HEK293 (cell line): ENCODE measurements around the gene BST1.

Experiments
- CTCF ChIA-PET: fragments of 350-600 bp; formaldehyde crosslinking; extraction: SDS; loops from one replicate; lab custom pipeline; 2021; ENCODE audit warnings: antibody characterized with exemption; lab: Yijun Ruan, JAX
- POLR2A ChIA-PET: fragments of 300-600 bp; formaldehyde crosslinking; extraction: SDS; loops from one replicate; lab custom pipeline; 2020; ENCODE audit warnings: antibody characterized with exemption, inconsistent platforms; lab: Yijun Ruan, JAX
- H3K27ac ChIP-seq: fragments of 200-500 bp; sonication (Bioruptor generic); 2 replicates; pipeline ENCODE4 v1.5.1; 2014; ENCODE audit warnings: low read depth, low read length, control low read depth, inconsistent platforms; ENCODE audit errors: extremely low read depth
- H3K36me3 ChIP-seq, 2 experiments: fragments of 200-500 bp in 1 of 2; sonication (Bioruptor generic) in 1 of 2; 1 replicate in 1 of 2; 2 replicates in 1 of 2; pipeline ENCODE4 v1.5.1; 2014 to 2017; ENCODE audit warnings: inconsistent platforms in 2 of 2, low read length in 2 of 2; ENCODE audit not compliant: control insufficient read depth in 2 of 2, insufficient read depth in 1 of 2
- H3K4me1 ChIP-seq: fragments of 200-500 bp; sonication (Bioruptor generic); 2 replicates; pipeline ENCODE4 v1.5.1; 2014; ENCODE audit warnings: mild to moderate bottlenecking, low read length, inconsistent platforms; ENCODE audit not compliant: control insufficient read depth, insufficient read depth
- H3K4me3 ChIP-seq: 2 replicates; pipeline ENCODE4 v1.5.1; 2011; ENCODE audit warnings: low read depth, mild to moderate bottlenecking, control low read depth, low read length, moderate library complexity
- H3K9me3 ChIP-seq: fragments of 200-500 bp; sonication (Bioruptor generic); 2 replicates; pipeline ENCODE4 v1.5.1; 2014; ENCODE audit warnings: low read depth, low read length, inconsistent platforms; ENCODE audit not compliant: control insufficient read depth, insufficient read depth
- GLI2 ChIP-seq: fragments of 450-650 bp; formaldehyde crosslinking; IDR thresholded peaks from 2 replicates; pipeline ENCODE4; 2017; ENCODE audit warnings: missing biosample characterization, missing genetic modification characterization, low read depth, borderline replicate concordance
- HIC1 ChIP-seq: fragments of 450-650 bp; formaldehyde crosslinking; IDR thresholded peaks from 2 replicates; pipeline ENCODE4 v1.5.1; 2016; ENCODE audit warnings: missing biosample characterization, missing genetic modification characterization
- TCF7L2 ChIP-seq: IDR thresholded peaks from 2 replicates; pipeline ENCODE4 v1.6.1; 2011; ENCODE audit warnings: low read depth, mild to moderate bottlenecking, inconsistent platforms, low read length, moderate library complexity, borderline replicate concordance
- ZBTB10 ChIP-seq: fragments of 450-650 bp; formaldehyde crosslinking; IDR thresholded peaks from 2 replicates; pipeline ENCODE4 v1.5.1; 2016; ENCODE audit warnings: missing biosample characterization, missing genetic modification characterization
- ZFP41 ChIP-seq: fragments of 450-650 bp; formaldehyde crosslinking; IDR thresholded peaks from 2 replicates; pipeline ENCODE4 v1.5.1; 2016; ENCODE audit warnings: missing biosample characterization, missing genetic modification characterization, borderline replicate concordance
- ZNF18 ChIP-seq: fragments of 450-650 bp; formaldehyde crosslinking; IDR thresholded peaks from 2 replicates; pipeline ENCODE4 v1.5.1; 2016; ENCODE audit warnings: missing biosample characterization, missing genetic modification characterization
- ZNF26 ChIP-seq: fragments of 450-650 bp; formaldehyde crosslinking; IDR thresholded peaks from 2 replicates; pipeline ENCODE4 v1.5.1; 2016; ENCODE audit warnings: missing biosample characterization, missing genetic modification characterization
- ZNF335 ChIP-seq: fragments of 450-650 bp; formaldehyde crosslinking; conservative IDR thresholded peaks from 2 replicates; pipeline ENCODE4 v1.5.1; 2016; ENCODE audit warnings: missing biosample characterization, missing genetic modification characterization
- ZNF398 ChIP-seq: fragments of 450-650 bp; formaldehyde crosslinking; IDR thresholded peaks from 2 replicates; pipeline ENCODE4 v1.5.1; 2017; ENCODE audit warnings: missing biosample characterization, missing genetic modification characterization
- ZNF513 ChIP-seq: fragments of 450-650 bp; IDR thresholded peaks from 2 replicates; pipeline ENCODE4 v1.5.1; 2018; ENCODE audit warnings: missing biosample characterization, missing genetic modification characterization
- ZNF549 ChIP-seq: fragments of 450-650 bp; IDR thresholded peaks from 2 replicates; pipeline ENCODE4 v1.5.1; 2018; ENCODE audit warnings: missing biosample characterization, missing genetic modification characterization, mild to moderate bottlenecking, inconsistent platforms, moderate library complexity
- ZNF560 ChIP-seq: fragments of 450-650 bp; formaldehyde crosslinking; IDR thresholded peaks from 2 replicates; pipeline ENCODE4 v1.5.1; 2017; ENCODE audit warnings: missing biosample characterization, missing genetic modification characterization, borderline replicate concordance
- ZNF610 ChIP-seq: fragments of 450-650 bp; formaldehyde crosslinking; IDR thresholded peaks from 2 replicates; pipeline ENCODE4 v1.5.1; 2016; ENCODE audit warnings: missing biosample characterization, missing genetic modification characterization, borderline replicate concordance
- ZNF624 ChIP-seq: fragments of 450-650 bp; formaldehyde crosslinking; IDR thresholded peaks from 2 replicates; pipeline ENCODE4 v1.5.1; 2017; ENCODE audit warnings: missing biosample characterization, missing genetic modification characterization
- ZNF777 ChIP-seq: fragments of 450-650 bp; formaldehyde crosslinking; IDR thresholded peaks from 2 replicates; pipeline ENCODE4 v1.5.1; 2017; ENCODE audit warnings: missing biosample characterization, missing genetic modification characterization, borderline replicate concordance
- ZSCAN4 ChIP-seq: fragments of 450-650 bp; formaldehyde crosslinking; IDR thresholded peaks from 2 replicates; pipeline ENCODE4 v1.5.1; 2017; ENCODE audit warnings: missing biosample characterization, missing genetic modification characterization

BST1 gene

GRCh38 chr4:15684498-15684897 lies 18.4 kb upstream of the BST1 start (continued):
- no peak for TF ChIP-seq GLI2 (tag by site-specific recombination)
- TF ChIP-seq ZNF335 (tag by site-specific recombination): no peak
- TF ChIP-seq, all 188 proteins: peak for 0

GRCh38 chr4:15688051-15688450 lies 14.8 kb upstream of the BST1 start:
- H3K4me3 ChIP-seq: no peak overlapping the region
- H3K4me1 ChIP-seq: no peaks in the 10 kb centered on the region
- TF ChIP-seq ZNF610 (tag by site-specific recombination): no peak
- no peak for TF ChIP-seq ZFP41 (tag by site-specific recombination)
- TF ChIP-seq ZNF777: no peak
- TF ChIP-seq GLI2 (tag by site-specific recombination): no peak
- TF ChIP-seq ZSCAN4: no peak
- no peak for TF ChIP-seq ZNF513
- no peak for TF ChIP-seq ZNF26
- no peak for TF ChIP-seq TCF7L2
- no peak for TF ChIP-seq ZBTB10 (tag by site-specific recombination)
- TF ChIP-seq ZNF624: no peak
- no peak for TF ChIP-seq ZNF398 (tag by site-specific recombination)
- TF ChIP-seq ZNF549 (tag by site-specific recombination): no peak
- POLR2A ChIA-PET: no interaction called here
- H3K36me3 ChIP-seq: peaks cover 3 to 52% of the 10 kb centered on the region in 2 experiments
- no peaks in the 10 kb centered on the region for H3K9me3 ChIP-seq
- CTCF ChIA-PET: interaction anchor here (0.6 to 1.3 kb wide), 2 partner anchors 37 to 209 kb away, joined by 3 to 4 read pairs; no protein-coding TSS in a partner anchor
- no peak overlapping the region for H3K27ac ChIP-seq

- Histone ChIP-seq H3K36me3 (peaks cover 3 to 45% of the 10 kb centered on the region in 2 experiments), H3K4me1 (no peaks in the 10 kb centered on the region), H3K27ac (no peak overlapping the region), H3K4me3 (no peak overlapping the region), H3K9me3 (no peaks in the 10 kb centered on the region)
- ChIA-PET CTCF (interaction anchor here (0.6 kb wide), 1 partner anchor 227 kb away, joined by 3 read pairs; no protein-coding TSS in a partner anchor), POLR2A (no interaction called here)
- TF ChIP-seq ZNF18 (tag by site-specific recombination) (no peak), ZNF560 (tag by site-specific recombination) (no peak), HIC1 (no peak)
Observed at GRCh38 chr4:15689540-15689939, 13.3 kb upstream of the BST1 start.
